GM12878 (cell line): ENCODE measurements around the gene CRB3.

Source experiments
- CHD4 ChIP-seq: fragments of 200-600 bp; sonication (generic); IDR thresholded peaks from 2 replicates; pipeline ENCODE4 v1.6.1; 2016; ENCODE audit warnings: mild to moderate bottlenecking
- CTCF ChIP-seq, 3 experiments: IDR thresholded peaks in 2 of 3; conservative IDR thresholded peaks in 1 of 3; 2 replicates each; pipeline ENCODE4 v1.5.1; 2011; ENCODE audit warnings: low read depth in 3 of 3, low read length in 3 of 3, mild to moderate bottlenecking in 3 of 3, control low read depth in 2 of 3, moderate library complexity in 2 of 3, inconsistent platforms in 1 of 3, mixed read lengths in 1 of 3; ENCODE audit not compliant: control insufficient read depth in 2 of 3, insufficient read depth in 1 of 3; ENCODE audit errors: extremely low read depth in 1 of 3
- EP300 ChIP-seq, 2 experiments: fragments of 150-350 bp in 1 of 2; IDR thresholded peaks; 2 replicates each; pipeline ENCODE4 v1.6.1; 2011 to 2012; ENCODE audit warnings: low read depth in 2 of 2, low read length in 2 of 2, borderline replicate concordance in 1 of 2, improper control_type of control experiment in 1 of 2, inconsistent platforms in 1 of 2; ENCODE audit not compliant: control insufficient read depth in 1 of 2
- HDAC2 ChIP-seq: fragments of 200-600 bp; sonication (generic); IDR thresholded peaks from 2 replicates; pipeline ENCODE4 v1.6.1; 2017
- JUND ChIP-seq: IDR thresholded peaks from 2 replicates; pipeline ENCODE4 v1.6.1; 2012; ENCODE audit warnings: low read depth, mild to moderate bottlenecking, low read length, improper control_type of control experiment, moderate library complexity
- MAX ChIP-seq: IDR thresholded peaks from 2 replicates; pipeline ENCODE4 v1.6.1; 2012; ENCODE audit warnings: low read depth, low read length, improper control_type of control experiment
- MYC ChIP-seq: IDR thresholded peaks from 2 replicates; pipeline ENCODE4 v1.6.1; 2011; ENCODE audit warnings: mild to moderate bottlenecking, low read length, moderate library complexity, inconsistent platforms; ENCODE audit not compliant: insufficient read depth, insufficient replicate concordance, insufficient read length, severe bottlenecking
- POLR2A ChIP-seq: IDR thresholded peaks from 2 replicates; pipeline ENCODE4 v1.6.1; 2011; ENCODE audit warnings: low read depth, mild to moderate bottlenecking, low read length
- POLR2AphosphoS5 ChIP-seq: IDR thresholded peaks from 2 replicates; pipeline ENCODE4 v1.6.1; 2011; ENCODE audit warnings: mild to moderate bottlenecking, low read length, inconsistent platforms
- REST ChIP-seq: IDR thresholded peaks from 2 replicates; pipeline ENCODE4 v1.6.1; 2012; ENCODE audit warnings: mild to moderate bottlenecking, low read depth, low read length
- SMAD1 ChIP-seq: fragments of 450-650 bp; IDR thresholded peaks from 2 replicates; pipeline ENCODE4 v1.6.1; 2018; ENCODE audit warnings: mild to moderate bottlenecking, low read depth; ENCODE audit not compliant: partially characterized antibody
- YY1 ChIP-seq: IDR thresholded peaks from 2 replicates; pipeline ENCODE4 v1.6.1; 2011; ENCODE audit warnings: low read depth, mild to moderate bottlenecking, low read length

GRCh38 chr19:6479836-6480398, 15.8 kb downstream of the CRB3 start:
- no peak for TF ChIP-seq CTCF (IDR thresholded peaks at IDR 0.05 in 2 of 3, conservative IDR thresholded peaks at IDR 0.05 in 1 of 3; ENCODE audit: control insufficient read depth in 2 of 3, extremely low read depth in 1 of 3, insufficient read depth in 1 of 3, low read depth in 3 of 3, low read length in 3 of 3)
- TF ChIP-seq MAX, result no peak
- no peak for TF ChIP-seq YY1
- TF ChIP-seq POLR2AphosphoS5, result no peak
- no peak for TF ChIP-seq REST
- TF ChIP-seq POLR2A, result no peak
- TF ChIP-seq MYC, result no peak
- TF ChIP-seq SMAD1, result no peak
- TF ChIP-seq JUND, result no peak
- no peak for TF ChIP-seq CHD4
- TF ChIP-seq EP300 (IDR thresholded peaks at IDR 0.05; ENCODE audit: borderline replicate concordance in 1 of 2, control insufficient read depth in 1 of 2, low read depth in 2 of 2, low read length in 2 of 2), result no peak
- no peak for TF ChIP-seq HDAC2
